GM13976 (cell line): ENCODE results near the gene RAB4A.

Source experiments
- DNase-seq: peaks from one replicate; pipeline ENCODE4 v3.0.0; 2012; ENCODE audit warnings: low spot score
- CTCF ChIP-seq: IDR thresholded peaks from 2 replicates; pipeline ENCODE4 v1.5.1; 2012; ENCODE audit warnings: borderline replicate concordance, mild to moderate bottlenecking; ENCODE audit not compliant: insufficient read depth; ENCODE audit errors: extremely low read depth, missing control alignments, control extremely low read depth
- in situ Hi-C: fragments of 300-500 bp; cut with MboI; formaldehyde crosslinking; loops from one replicate; pipeline ENCODE4 v1.12.0; 2022; ENCODE audit warnings: low sequenced_read_pairs, mixed read lengths, inconsistent platforms; ENCODE audit not compliant: unreplicated experiment

RAB4A gene

GRCh38 chr1:229266274-229266673 lies 4.6 kb upstream of the RAB4A start:
- DNase-seq, result no peak
- in situ Hi-C loops, result loop anchor here (10.0 to 25.0 kb wide), 2 partner anchors 219 to 1046 kb away; no protein-coding TSS in a partner anchor
- no peak for TF ChIP-seq CTCF

GRCh38 chr1:229266832-229267500 lies 3.9 kb upstream of the RAB4A start:
- in situ Hi-C loops, result loop anchor here (10.0 to 25.0 kb wide), 2 partner anchors 218 to 1045 kb away; no protein-coding TSS in a partner anchor
- no peak for DNase-seq
- TF ChIP-seq CTCF, result no peak

- no peak for TF ChIP-seq CTCF
- no peak for DNase-seq
- in situ Hi-C loops, result loop anchor here (10.0 to 25.0 kb wide), 2 partner anchors 216 to 1044 kb away; no protein-coding TSS in a partner anchor
Measured at GRCh38 chr1:229268505-229268904, 2.4 kb upstream of the RAB4A start.

GRCh38 chr1:229271448-229272159 lies 693 bp downstream of the RAB4A start:
- in situ Hi-C loops, result loop anchor here (25.0 kb wide), 1 partner anchor 1041 kb away; no protein-coding TSS in a partner anchor
- no peak for DNase-seq
- TF ChIP-seq CTCF, result peak; percentile 10

GRCh38 chr1:229272164-229273158 lies 1.6 kb downstream of the RAB4A start:
- in situ Hi-C loops, result loop anchor here (25.0 kb wide), 1 partner anchor 1040 kb away; no protein-coding TSS in a partner anchor
- no peak for TF ChIP-seq CTCF
- no peak for DNase-seq

- no peak for DNase-seq
- in situ Hi-C loops, result loop anchor here (25.0 kb wide), 1 partner anchor 1039 kb away; no protein-coding TSS in a partner anchor
Measured at GRCh38 chr1:229273507-229274232, 2.8 kb downstream of the RAB4A start.

More at GRCh38 chr1:229273507-229274232, 2.8 kb downstream of the RAB4A start:
- TF ChIP-seq CTCF, result no peak
